ENCODE results near the gene F3. TPM values are rescaled to one million over a fixed set of nuclear protein-coding genes. Genes with fewer than 3 reads are reported as not detected.

The F3 gene
- total RNA-seq, 2 donors from 2014 or later, result 37.9 to 85.4 TPM

DNA sequence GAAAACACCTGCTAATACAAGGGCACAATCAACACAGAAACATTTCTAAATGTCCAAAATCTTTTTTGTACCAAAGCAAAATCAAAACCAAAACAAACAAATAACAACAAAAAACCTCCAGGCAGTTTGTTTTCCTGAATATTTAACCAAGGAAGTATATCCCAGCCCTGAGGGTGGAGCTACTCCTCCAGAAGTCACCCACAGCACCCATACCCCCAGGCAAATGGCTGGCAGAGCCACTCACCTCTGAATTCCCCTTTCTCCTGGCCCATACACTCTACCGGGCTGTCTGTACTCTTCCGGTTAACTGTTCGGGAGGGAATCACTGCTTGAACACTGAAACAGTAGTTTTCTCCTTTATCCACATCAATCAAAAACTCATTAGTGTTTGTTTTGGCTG lies 9.5 kb downstream of the F3 start:
- Histone ChIP-seq H3K4me1 (peaks cover 19% of the 10 kb centered on the region), H3K27me3 (no peaks in the 10 kb centered on the region), H3K36me3 (replicated peaks in 1 of 2; ENCODE audit: insufficient read depth in 1 of 2, low read depth in 2 of 2) (peaks cover 0 to 17% of the 10 kb centered on the region in 2 donors), H3K27ac (no peak overlapping the region), H3K4me3 (no peak overlapping the region), H3K9me3 (no peaks in the 10 kb centered on the region)
- WGBS, 2 donors, result 71 to 78% methylated on average over 3 of the region's 3 CpGs
- TF ChIP-seq POLR2A (IDR thresholded peaks at IDR 0.05) (no peak), CTCF (IDR thresholded peaks at IDR 0.05) (peak in 4 of 7 experiments; percentile 11 to 24 (median 19))
- ATAC-seq, result no peak
- DNase-seq, result no peak
- intact Hi-C loops (cut with DNase I), result no loop called here

- 89 to 90% methylated on average over 6 of the region's 6 CpGs for WGBS, 2 donors
- intact Hi-C loops (cut with DNase I), result no loop called here
- ATAC-seq (no peak), DNase-seq (no peak)
- Histone ChIP-seq H3K4me3 (no peak overlapping the region), H3K27me3 (no peaks in the 10 kb centered on the region), H3K9me3 (no peaks in the 10 kb centered on the region), H3K4me1 (peaks cover 15% of the 10 kb centered on the region), H3K27ac (no peak overlapping the region), H3K36me3 (replicated peaks in 1 of 2; ENCODE audit: insufficient read depth in 1 of 2, low read depth in 2 of 2) (peaks cover 0 to 17% of the 10 kb centered on the region in 2 donors)
- TF ChIP-seq CTCF (IDR thresholded peaks at IDR 0.05) (no peak), POLR2A (IDR thresholded peaks at IDR 0.05) (no peak)
Observed at GRCh38 chr1:94531664-94532063, 9.9 kb downstream of the F3 start.

GRCh38 chr1:94530373-94530878 lies 11.1 kb downstream of the F3 start:
- H3K36me3 ChIP-seq (replicated peaks in 1 of 2; ENCODE audit: insufficient read depth in 1 of 2, low read depth in 2 of 2), result peaks cover 0 to 17% of the 10 kb centered on the region in 2 donors
- H3K27ac ChIP-seq, result no peak overlapping the region
- H3K4me1 ChIP-seq, result peaks cover 15% of the 10 kb centered on the region
- H3K4me3 ChIP-seq, result no peak overlapping the region
- intact Hi-C loops (cut with DNase I), result no loop called here
- no peaks in the 10 kb centered on the region for H3K9me3 ChIP-seq
- no peak for DNase-seq
- TF ChIP-seq CTCF (IDR thresholded peaks at IDR 0.05), result no peak
- no peak for TF ChIP-seq POLR2A (IDR thresholded peaks at IDR 0.05)
- ATAC-seq, result no peak
- 74 to 75% methylated on average over 4 of the region's 4 CpGs for WGBS, 2 donors
- no peaks in the 10 kb centered on the region for H3K27me3 ChIP-seq

GRCh38 chr1:94529416-94529815 lies 12.1 kb downstream of the F3 start:
- Histone ChIP-seq H3K9me3 (no peaks in the 10 kb centered on the region), H3K27me3 (no peaks in the 10 kb centered on the region), H3K4me1 (peaks cover 15% of the 10 kb centered on the region), H3K27ac (no peak overlapping the region), H3K4me3 (no peak overlapping the region), H3K36me3 (replicated peaks in 1 of 2; ENCODE audit: insufficient read depth in 1 of 2, low read depth in 2 of 2) (peaks cover 0 to 12% of the 10 kb centered on the region in 2 donors)
- TF ChIP-seq CTCF (IDR thresholded peaks at IDR 0.05) (no peak), POLR2A (IDR thresholded peaks at IDR 0.05) (no peak)
- 91 to 98% methylated on average over 2 of the region's 2 CpGs for WGBS, 2 donors
- intact Hi-C loops (cut with DNase I), result no loop called here
- DNase-seq (no peak), ATAC-seq (no peak)

DNA sequence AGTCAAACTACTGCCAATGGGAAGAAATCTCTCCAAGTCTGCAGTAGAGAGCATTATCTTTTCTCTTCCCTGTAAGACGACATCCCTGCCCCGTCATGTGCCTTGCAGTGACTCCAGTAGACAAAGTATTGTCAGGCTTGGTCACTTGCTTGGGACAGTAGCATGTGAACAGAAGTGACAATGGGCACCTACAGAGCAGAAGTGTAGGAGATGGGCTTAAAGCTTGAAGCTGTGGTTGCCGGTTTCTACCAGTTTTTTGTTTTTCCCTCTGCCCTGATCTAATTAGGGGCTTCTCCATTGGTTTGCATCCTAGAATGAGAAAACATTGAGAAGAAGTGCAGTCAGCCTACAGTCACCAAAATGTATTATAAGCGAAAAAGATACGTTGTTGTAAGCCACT lies 12.7 kb downstream of the F3 start:
- Histone ChIP-seq H3K9me3 (no peaks in the 10 kb centered on the region), H3K27me3 (no peaks in the 10 kb centered on the region), H3K4me1 (peaks cover 15% of the 10 kb centered on the region), H3K36me3 (replicated peaks in 1 of 2; ENCODE audit: insufficient read depth in 1 of 2, low read depth in 2 of 2) (peaks cover 0 to 12% of the 10 kb centered on the region in 2 donors), H3K4me3 (no peak overlapping the region), H3K27ac (peak overlapping the region in 1 of 4 donors; percentile 59)
- DNase-seq (no peak), ATAC-seq (no peak)
- 93 to 96% methylated on average over 5 of the region's 5 CpGs for WGBS, 2 donors
- TF ChIP-seq CTCF (IDR thresholded peaks at IDR 0.05), result no peak
- intact Hi-C loops (cut with DNase I), result no loop called here
